GM23338 (cell line): ENCODE measurements around the gene GPC5. TPM values are rescaled to one million over a fixed set of nuclear protein-coding genes. Genes with fewer than 3 reads are reported as not detected.

ENCODE experiments used
- ATAC-seq: fragments of 200-7000 bp; cut with Tn5 transposase; 3 replicates; pipeline ENCODE4 v1.9.1; 2020
- DNase-seq: peaks from one replicate; pipeline ENCODE4 v3.0.0-alpha.2; 2015; ENCODE audit warnings: low spot score
- H2AFZ ChIP-seq: fragments of 200-600 bp; sonication (generic); 2 replicates; pipeline ENCODE4 v1.8.0; 2016; ENCODE audit warnings: antibody characterized with exemption, mild to moderate bottlenecking, moderate library complexity
- H3F3A ChIP-seq: fragments of 200-600 bp; sonication (generic); replicated peaks from 2 replicates; pipeline ENCODE4 v1.8.0; 2017; ENCODE audit warnings: antibody characterized with exemption, mixed run types, low read depth
- H3K27ac ChIP-seq: fragments of 200-600 bp; sonication (generic); 2 replicates; pipeline ENCODE4 v1.6.1; 2016; ENCODE audit warnings: low read depth
- H3K27me3 ChIP-seq: fragments of 200-600 bp; sonication (generic); 2 replicates; pipeline ENCODE4 v1.8.0; 2016; ENCODE audit warnings: mild to moderate bottlenecking, mixed run types, moderate library complexity; ENCODE audit not compliant: insufficient read depth
- H3K36me3 ChIP-seq: fragments of 200-600 bp; sonication (generic); 2 replicates; pipeline ENCODE4 v1.8.0; 2016; ENCODE audit warnings: mild to moderate bottlenecking; ENCODE audit not compliant: insufficient read depth
- H3K4me1 ChIP-seq: fragments of 200-600 bp; sonication (generic); 2 replicates; pipeline ENCODE4 v1.8.0; 2016; ENCODE audit warnings: mild to moderate bottlenecking, moderate library complexity; ENCODE audit not compliant: insufficient read depth
- H3K4me2 ChIP-seq: fragments of 200-600 bp; sonication (generic); 2 replicates; pipeline ENCODE4 v1.7.1; 2017; ENCODE audit warnings: mixed run types
- H3K4me3 ChIP-seq: fragments of 200-600 bp; sonication (generic); 2 replicates; pipeline ENCODE4 v1.6.1; 2016; ENCODE audit warnings: mixed run types
- H3K79me2 ChIP-seq: fragments of 200-600 bp; sonication (generic); replicated peaks from 2 replicates; pipeline ENCODE4 v1.8.0; 2017; ENCODE audit warnings: mild to moderate bottlenecking; ENCODE audit not compliant: insufficient read depth
- H3K9me2 ChIP-seq: fragments of 200-600 bp; sonication (generic); 2 replicates; pipeline ENCODE4 v1.8.0; 2017; ENCODE audit not compliant: insufficient read depth
- H4K20me1 ChIP-seq: fragments of 200-600 bp; sonication (generic); replicated peaks from 2 replicates; pipeline ENCODE4 v1.8.0; 2017; ENCODE audit warnings: mild to moderate bottlenecking; ENCODE audit not compliant: insufficient read depth
- H3K27ac Mint-ChIP-seq: 2 replicates; pipeline ENCODE4 v1.8.0; 2020; ENCODE audit warnings: inconsistent platforms, mild to moderate bottlenecking, moderate library complexity, mixed read lengths
- H3K27me3 Mint-ChIP-seq: 3 replicates; pipeline ENCODE4 v1.8.0; 2022; ENCODE audit warnings: low read depth, mild to moderate bottlenecking, moderate library complexity, mixed read lengths, inconsistent platforms; ENCODE audit not compliant: insufficient read depth, poor library complexity
- H3K36me3 Mint-ChIP-seq: 3 replicates; pipeline ENCODE4 v1.8.0; 2021; ENCODE audit warnings: low read depth, mild to moderate bottlenecking, inconsistent platforms, moderate library complexity, mixed read lengths
- H3K4me1 Mint-ChIP-seq: 3 replicates; pipeline ENCODE4 v1.8.0; 2020; ENCODE audit warnings: mild to moderate bottlenecking, inconsistent platforms, mixed read lengths
- H3K4me3 Mint-ChIP-seq: 3 replicates; pipeline ENCODE4 v1.8.0; 2021; ENCODE audit warnings: moderate library complexity, mild to moderate bottlenecking, inconsistent platforms, mixed read lengths
- H3K9me3 Mint-ChIP-seq: 3 replicates; pipeline ENCODE4 v1.8.0; 2020; ENCODE audit warnings: moderate library complexity, mild to moderate bottlenecking, inconsistent platforms, mixed read lengths
- EZH2 ChIP-seq: fragments of 200-600 bp; sonication (generic); IDR thresholded peaks from one replicate; pipeline ENCODE4 v1.8.0; 2017; ENCODE audit warnings: antibody characterized with exemption, mild to moderate bottlenecking, low read depth; ENCODE audit not compliant: unreplicated experiment
- STAT1 ChIP-seq: IDR thresholded peaks from one replicate; pipeline ENCODE4 v1.6.1; 2016; ENCODE audit warnings: antibody characterized with exemption; ENCODE audit not compliant: unreplicated experiment
- ZNF462 ChIP-seq: fragments of 250-450 bp; sonication (Bioruptor Pico); IDR thresholded peaks from 2 replicates; pipeline ENCODE4 v1.5.0; 2020; ENCODE audit warnings: mild to moderate bottlenecking, moderate library complexity
- polyA plus RNA-seq: library from polyadenylated mRNA; unstranded; fragments of >200 nt; fragmentation: Nextera tagmentation; extraction: Ambion mirVana; gene quantifications from 2 replicates; pipeline ENCODE4 v1.2.1, GENCODE V29; 2016
- total RNA-seq: library from RNA; depleted of rRNA; stranded (reverse); fragments of >200 nt; shearing (Covaris generic); gene quantifications from 2 replicates; pipeline ENCODE4 v1.2.3, GENCODE V29; 2014
- TF ChIP-seq, protein P1 (sequence below): IDR thresholded peaks from one replicate; pipeline ENCODE4 v1.6.1; 2018; ENCODE audit warnings: antibody characterized with exemption; ENCODE audit not compliant: unreplicated experiment

Gene GPC5
- total and polyA plus RNA-seq, 2 experiments from 2014 or later: 0.95 to 1.1 TPM

DNA sequence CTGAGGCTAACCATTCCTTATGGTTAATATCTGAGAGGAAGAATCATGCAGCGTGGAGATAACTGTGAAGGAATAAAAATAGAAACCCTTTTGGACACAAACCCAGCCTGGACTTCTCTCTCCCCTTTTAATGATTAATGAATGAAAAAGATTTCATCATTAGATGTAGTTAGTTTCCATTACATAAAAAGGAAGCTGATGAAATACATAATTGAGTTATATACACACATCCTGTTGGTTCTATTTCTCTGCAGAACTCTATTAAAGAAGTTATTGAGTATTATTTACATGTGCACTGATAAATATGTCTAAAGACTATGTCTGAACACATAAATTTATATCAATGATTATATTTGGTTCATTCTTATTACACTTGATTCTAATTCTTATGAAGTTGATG is 465.3 kb downstream of the GPC5 start:
- Histone ChIP-seq H3K36me3 (no peaks in the 10 kb centered on the region), H3F3A (no peaks in the 10 kb centered on the region), H3K4me1 (no peaks in the 10 kb centered on the region), H3K4me3 (no peak overlapping the region), H3K27ac (no peak overlapping the region), H3K4me2 (no peak overlapping the region), H3K79me2 (no peaks in the 10 kb centered on the region), H2AFZ (no peak overlapping the region), H3K27me3 (no peaks in the 10 kb centered on the region), H4K20me1 (no peaks in the 10 kb centered on the region), H3K9me2 (no peaks in the 10 kb centered on the region)
- TF ChIP-seq EZH2: no peak
- TF ChIP-seq ZNF462 (CRISPR knock-in tag): no peak
- TF ChIP-seq STAT1: no peak
- TF ChIP-seq, protein P1, sequence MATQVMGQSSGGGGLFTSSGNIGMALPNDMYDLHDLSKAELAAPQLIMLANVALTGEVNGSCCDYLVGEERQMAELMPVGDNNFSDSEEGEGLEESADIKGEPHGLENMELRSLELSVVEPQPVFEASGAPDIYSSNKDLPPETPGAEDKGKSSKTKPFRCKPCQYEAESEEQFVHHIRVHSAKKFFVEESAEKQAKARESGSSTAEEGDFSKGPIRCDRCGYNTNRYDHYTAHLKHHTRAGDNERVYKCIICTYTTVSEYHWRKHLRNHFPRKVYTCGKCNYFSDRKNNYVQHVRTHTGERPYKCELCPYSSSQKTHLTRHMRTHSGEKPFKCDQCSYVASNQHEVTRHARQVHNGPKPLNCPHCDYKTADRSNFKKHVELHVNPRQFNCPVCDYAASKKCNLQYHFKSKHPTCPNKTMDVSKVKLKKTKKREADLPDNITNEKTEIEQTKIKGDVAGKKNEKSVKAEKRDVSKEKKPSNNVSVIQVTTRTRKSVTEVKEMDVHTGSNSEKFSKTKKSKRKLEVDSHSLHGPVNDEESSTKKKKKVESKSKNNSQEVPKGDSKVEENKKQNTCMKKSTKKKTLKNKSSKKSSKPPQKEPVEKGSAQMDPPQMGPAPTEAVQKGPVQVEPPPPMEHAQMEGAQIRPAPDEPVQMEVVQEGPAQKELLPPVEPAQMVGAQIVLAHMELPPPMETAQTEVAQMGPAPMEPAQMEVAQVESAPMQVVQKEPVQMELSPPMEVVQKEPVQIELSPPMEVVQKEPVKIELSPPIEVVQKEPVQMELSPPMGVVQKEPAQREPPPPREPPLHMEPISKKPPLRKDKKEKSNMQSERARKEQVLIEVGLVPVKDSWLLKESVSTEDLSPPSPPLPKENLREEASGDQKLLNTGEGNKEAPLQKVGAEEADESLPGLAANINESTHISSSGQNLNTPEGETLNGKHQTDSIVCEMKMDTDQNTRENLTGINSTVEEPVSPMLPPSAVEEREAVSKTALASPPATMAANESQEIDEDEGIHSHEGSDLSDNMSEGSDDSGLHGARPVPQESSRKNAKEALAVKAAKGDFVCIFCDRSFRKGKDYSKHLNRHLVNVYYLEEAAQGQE: no peak
- DNase-seq (no peak), ATAC-seq (no peak)
- no peaks in the 10 kb centered on the region for H3K9me3 Mint-ChIP-seq
- no peaks in the 10 kb centered on the region for H3K4me1 Mint-ChIP-seq
- H3K36me3 Mint-ChIP-seq: no peaks in the 10 kb centered on the region
- H3K4me3 Mint-ChIP-seq: no peak overlapping the region
- H3K27me3 Mint-ChIP-seq: no peaks in the 10 kb centered on the region
- 0 out of 2 replicates have a peak overlapping the region, but pooled peaks have one; percentile 2 for H3K27ac Mint-ChIP-seq
